Lung microvascular endothelial cell (primary cell): ENCODE results near the gene SKA3. TPM values are rescaled to one million over a fixed set of nuclear protein-coding genes. Genes with fewer than 3 reads are reported as not detected.
"Not testable (repeated sequence)": the region's sequence is repeated elsewhere in the genome, so short reads cannot be mapped to it uniquely, and the experiment has no call there.

ENCODE experiments used
- DNase-seq, 2 donors: peaks; one replicate each; pipeline versions ENCODE4 v3.0.0 to v3.0.0-alpha.2; 2010; ENCODE audit warnings: low read depth in 2 of 2
- total RNA-seq: library from RNA; depleted of rRNA; stranded (reverse); fragments of >200 nt; gene quantifications from 2 replicates; pipeline ENCODE4 v1.2.1, GENCODE V29; 2014

Gene SKA3
- total RNA-seq, result 1.8 and 2.4 TPM in 2 replicates

GRCh38 chr13:21176215-21176981 is at the start of gene SKA3, which contains the start of gene MRPL57:
SKA3 (minus strand) TSS chr13:21176552; CDS start chr13:21176477, 75 bp downstream.
MRPL57 (plus strand) TSS chr13:21176658; CDS start chr13:21176917, 259 bp downstream.
- peak; percentile 95 to 96 for DNase-seq

- DNase-seq, result no peak
Observed at GRCh38 chr13:21225082-21225481, 48.7 kb upstream of the SKA3 start.

DNA sequence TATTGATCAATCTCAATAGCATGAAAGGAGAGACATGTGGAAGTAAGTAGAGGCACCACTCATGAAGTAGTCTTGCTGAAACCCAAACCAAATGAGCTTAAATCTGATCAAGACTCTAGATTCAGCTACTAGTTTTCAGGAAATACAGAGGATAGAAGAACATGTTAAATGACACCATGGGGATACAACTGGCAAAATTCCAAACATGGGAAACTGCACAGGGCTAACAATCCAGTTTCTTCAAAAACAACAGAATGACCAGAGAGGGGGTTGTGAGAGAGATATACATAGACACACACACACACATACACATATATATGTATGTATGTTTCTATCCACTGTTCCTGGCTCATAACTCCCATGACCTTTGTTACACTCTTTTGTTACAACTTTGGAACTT is 44.9 kb upstream of the SKA3 start:
- no peak for DNase-seq

DNA sequence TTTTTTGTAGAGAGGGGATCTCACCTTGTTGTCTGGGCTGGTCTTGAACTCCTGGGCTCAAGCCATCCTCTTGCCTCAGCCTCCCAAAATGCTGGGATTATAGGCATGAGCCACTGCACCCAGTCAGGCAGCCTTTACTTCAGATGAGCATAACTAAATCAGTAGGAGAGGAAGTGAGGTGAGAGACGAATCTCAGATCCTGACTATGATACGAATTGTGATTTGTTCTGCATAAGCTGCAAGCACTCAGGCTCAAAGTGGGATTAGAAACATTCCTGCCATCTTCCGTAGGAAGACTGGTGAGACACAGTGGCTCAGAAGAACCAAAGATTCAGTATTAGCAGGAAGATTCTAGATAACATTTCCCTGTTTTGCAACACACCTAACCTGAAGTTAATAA is 43.4 kb upstream of the SKA3 start:
- not testable (repeated sequence) for DNase-seq

DNA sequence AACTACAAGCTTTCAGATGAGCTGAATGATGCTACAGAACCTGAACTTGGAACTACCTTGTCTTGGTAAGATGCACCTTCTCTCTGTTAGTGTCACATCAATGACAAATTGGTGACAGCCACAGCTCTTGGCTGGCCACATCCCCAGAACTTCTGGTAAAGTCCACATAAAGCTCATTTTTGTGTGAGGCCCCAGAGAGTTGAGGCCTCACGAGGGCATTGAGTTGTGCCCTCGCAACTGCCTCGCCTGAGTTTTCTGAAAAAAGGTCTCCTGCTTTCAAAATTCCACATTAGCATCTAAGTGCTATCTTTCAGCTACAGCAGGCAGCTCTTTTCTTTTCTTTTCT is 42.7 kb upstream of the SKA3 start:
- DNase-seq, result no peak

GRCh38 chr13:21218351-21219035 is 42.1 kb upstream of the SKA3 start:
- no peak for DNase-seq

DNA sequence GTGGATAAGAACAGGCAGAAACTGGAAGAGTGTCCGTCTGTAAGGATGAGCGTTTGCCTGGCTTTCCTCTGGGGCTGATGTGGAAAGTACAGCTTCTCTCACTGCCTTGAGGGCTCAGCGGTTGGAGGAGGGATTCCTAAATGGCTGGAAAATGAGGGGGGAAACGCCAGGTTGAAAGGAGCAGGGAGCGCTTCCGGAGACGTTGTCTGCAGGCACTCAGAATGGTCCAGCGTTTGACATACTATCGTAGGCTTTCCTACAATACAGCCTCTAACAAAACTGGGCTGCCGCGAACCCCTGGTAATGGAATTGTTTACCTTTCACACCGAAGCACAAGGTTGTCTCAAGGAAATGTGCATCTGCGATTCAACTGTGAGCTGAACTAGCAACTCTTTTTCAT is 40.0 kb upstream of the SKA3 start:
- DNase-seq, result no peak

GRCh38 chr13:21215419-21215818 is 39.1 kb upstream of the SKA3 start:
- DNase-seq, result not testable (repeated sequence)

DNA sequence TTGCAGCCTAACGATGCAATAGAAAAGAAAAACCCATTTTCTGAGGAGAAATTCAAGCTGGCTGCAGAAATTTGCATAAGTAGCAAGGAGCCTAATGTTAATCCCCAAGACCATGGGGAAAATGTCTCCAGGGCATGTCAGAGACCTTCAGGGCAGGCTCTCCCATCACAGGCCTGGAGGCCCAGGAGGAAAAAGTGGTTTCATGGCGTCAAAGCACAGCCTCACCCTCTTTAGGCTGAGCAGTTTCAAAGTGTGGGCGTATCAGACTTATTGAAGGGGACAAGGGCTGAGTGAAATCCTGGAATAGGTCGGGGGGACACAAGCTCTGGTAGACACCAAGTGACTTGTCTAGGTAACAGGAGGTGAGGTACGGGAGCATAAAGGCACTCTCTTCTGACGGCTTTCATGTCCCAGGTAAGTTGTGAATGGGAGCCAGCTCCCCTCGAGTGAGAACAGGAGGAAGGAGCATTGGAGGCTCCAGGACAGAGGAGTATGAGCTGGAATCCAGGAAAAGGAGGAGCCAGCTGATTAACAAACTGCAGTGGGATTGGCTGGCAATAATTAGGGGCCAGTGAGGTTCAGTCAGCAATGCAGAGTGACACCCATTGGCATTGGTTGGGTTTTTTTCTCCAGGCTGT is 35.9 kb upstream of the SKA3 start:
- no peak for DNase-seq

DNA sequence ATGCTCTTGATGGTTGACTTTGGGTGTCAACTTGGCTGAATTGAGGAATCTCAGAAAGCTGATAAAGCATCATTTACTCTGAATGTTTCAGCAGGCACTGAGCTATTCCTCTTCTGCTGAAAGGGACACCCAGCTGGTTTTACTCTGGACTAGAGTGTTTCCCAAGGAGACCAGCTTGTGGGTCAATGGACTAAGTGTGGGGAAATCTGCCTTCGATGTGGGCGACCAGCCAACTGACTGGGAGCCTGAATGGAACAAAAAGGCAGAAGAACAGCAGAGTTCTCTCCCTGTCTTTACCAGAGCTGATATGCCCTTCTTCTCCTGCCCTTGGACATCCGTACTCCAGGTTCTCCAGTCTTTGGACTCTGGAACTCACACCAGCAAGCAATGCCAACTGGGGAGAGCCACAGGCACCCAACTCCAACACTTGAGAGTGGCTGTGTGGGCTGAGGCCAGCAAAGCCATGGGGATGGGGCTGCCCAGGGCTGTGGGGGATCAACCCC is 32.4 kb upstream of the SKA3 start:
- no peak for DNase-seq

GRCh38 chr13:21202767-21203531 is 26.6 kb upstream of the SKA3 start:
- DNase-seq, result no peak

GRCh38 chr13:21201456-21202190 is 25.3 kb upstream of the SKA3 start:
- not testable (repeated sequence) for DNase-seq

GRCh38 chr13:21198391-21198790 is 22.0 kb upstream of the SKA3 start:
- DNase-seq, result not testable (repeated sequence)

- DNase-seq, result not testable (repeated sequence)
Observed at GRCh38 chr13:21197606-21198225, 21.4 kb upstream of the SKA3 start.

DNA sequence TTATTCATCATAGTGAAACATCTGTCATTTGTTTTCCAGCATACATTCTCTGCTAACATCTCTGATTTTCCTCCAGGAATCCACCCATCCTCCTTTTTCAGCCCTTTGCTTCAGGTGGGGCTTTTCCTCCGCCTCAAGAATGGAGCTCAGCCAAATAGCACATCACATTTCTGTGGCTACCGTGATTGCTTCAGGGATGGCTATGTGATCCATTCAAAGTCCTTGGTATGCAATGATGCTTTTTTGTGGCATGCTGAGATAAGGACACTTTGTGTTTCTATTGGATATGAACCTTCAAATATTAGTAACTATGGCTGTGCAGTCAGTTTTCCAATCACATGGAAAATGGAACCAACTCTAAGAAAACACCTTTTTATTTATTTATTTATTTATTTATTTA is 18.4 kb upstream of the SKA3 start:
- DNase-seq, result not testable (repeated sequence)

GRCh38 chr13:21186410-21186809 is 10.1 kb upstream of the SKA3 start:
- DNase-seq, result not testable (repeated sequence)

DNA sequence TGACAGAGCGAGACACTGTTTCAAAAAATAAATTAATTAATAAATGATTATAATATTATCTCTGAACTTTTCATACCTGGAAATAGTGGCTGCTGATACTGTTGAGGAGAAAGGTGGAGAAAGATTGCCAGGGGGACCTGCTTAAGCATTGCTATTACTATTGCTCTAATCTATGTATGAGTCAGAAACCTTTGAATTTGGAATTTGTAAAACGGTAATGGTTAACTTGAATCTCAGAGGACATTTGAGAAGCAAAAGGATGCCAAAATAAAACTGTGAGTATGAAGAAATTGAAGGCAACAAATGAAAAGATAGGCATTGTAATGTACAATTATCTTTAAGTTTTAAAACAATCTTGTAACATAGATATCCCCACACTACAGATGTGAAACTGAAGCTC is 5.3 kb upstream of the SKA3 start:
- DNase-seq, result no peak

GRCh38 chr13:21176982-21177284 is 581 bp upstream of the SKA3 start:
- no peak for DNase-seq

GRCh38 chr13:21175656-21176214 is 617 bp downstream of the SKA3 start:
- peak; percentile 21 to 62 for DNase-seq

DNA sequence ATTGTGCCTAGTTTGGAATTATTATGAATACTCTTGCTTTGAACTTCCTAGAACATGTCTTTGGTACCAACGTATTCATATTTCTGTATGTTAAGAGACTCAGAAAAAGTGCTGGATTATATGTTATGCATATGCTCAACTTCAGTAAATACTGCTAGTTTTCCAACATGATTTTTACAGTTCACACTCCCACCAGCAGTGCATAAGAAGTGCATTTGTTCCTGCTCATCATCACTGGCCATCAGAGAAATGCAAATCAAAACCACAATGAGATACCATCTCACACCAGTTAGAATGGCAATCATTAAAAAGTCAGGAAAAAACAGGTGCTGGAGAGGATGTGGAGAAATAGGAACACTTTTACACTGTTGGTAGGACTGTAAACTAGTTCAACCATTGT is 2.6 kb downstream of the SKA3 start:
- not testable (repeated sequence) for DNase-seq
